SK-N-SH (cell line): ENCODE measurements around the gene AEBP2. TPM values are rescaled to one million over a fixed set of nuclear protein-coding genes. Genes with fewer than 3 reads are reported as not detected.

Experiments
- CTCF ChIA-PET: fragments of 300-600, 350-600 bp; formaldehyde crosslinking; extraction: SDS; loops from one replicate; lab custom pipeline; 2021; lab: Yijun Ruan, JAX
- POLR2A ChIA-PET: fragments of 350-600 bp; sonication (Branson Sonifier 250); formaldehyde crosslinking; extraction: SDS; loops from one replicate; lab custom pipeline; 2020; ENCODE audit warnings: antibody characterized with exemption, inconsistent platforms; lab: Yijun Ruan, JAX
- DNase-seq: peaks from one replicate; pipeline ENCODE4 v3.0.0; 2012
- H2AFZ ChIP-seq: fragments of 200-600 bp; sonication (generic); 2 replicates; pipeline ENCODE4 v1.8.1; 2016; ENCODE audit warnings: antibody characterized with exemption, mild to moderate bottlenecking, low read depth
- H3F3A ChIP-seq: fragments of 200-600 bp; sonication (generic); replicated peaks from 2 replicates; pipeline ENCODE3; 2016; ENCODE audit warnings: antibody characterized with exemption, mild to moderate bottlenecking; ENCODE audit not compliant: insufficient read depth
- H3K27ac ChIP-seq, 2 experiments: fragments of 200-500 bp in 1 of 2; fragments of 200-600 bp in 1 of 2; sonication (Bioruptor generic) in 1 of 2; sonication (generic), shearing (Covaris generic) in 1 of 2; 2 replicates each; pipeline versions ENCODE4 v1.5.1 to v1.6.1; 2014 to 2016; ENCODE audit warnings: low read depth in 2 of 2, inconsistent platforms in 1 of 2, low read length in 1 of 2, mild to moderate bottlenecking in 1 of 2, mixed read lengths in 1 of 2
- H3K27me3 ChIP-seq: fragments of 200-600 bp; sonication (generic), shearing (Covaris generic); 2 replicates; pipeline ENCODE4 v1.6.1; 2016; ENCODE audit warnings: mixed run types; ENCODE audit not compliant: insufficient read depth
- H3K36me3 ChIP-seq, 2 experiments: fragments of 200-500 bp in 1 of 2; fragments of 200-600 bp in 1 of 2; sonication (Bioruptor generic) in 1 of 2; sonication (generic) in 1 of 2; replicated peaks in 1 of 2; 2 replicates each; pipeline versions ENCODE3 to v1.5.1; 2014 to 2016; ENCODE audit warnings: low read length in 1 of 2, mild to moderate bottlenecking in 1 of 2; ENCODE audit not compliant: insufficient read depth in 2 of 2, control insufficient read depth in 1 of 2
- H3K4me1 ChIP-seq, 2 experiments: fragments of 200-500 bp in 1 of 2; fragments of 200-600 bp in 1 of 2; sonication (Bioruptor generic) in 1 of 2; sonication (generic), shearing (Covaris generic) in 1 of 2; 2 replicates each; pipeline versions ENCODE4 v1.5.1 to v1.6.1; 2014 to 2016; ENCODE audit warnings: low read depth in 1 of 2, low read length in 1 of 2, mixed run types in 1 of 2; ENCODE audit not compliant: insufficient read depth in 2 of 2, control insufficient read depth in 1 of 2
- H3K4me2 ChIP-seq: fragments of 200-600 bp; sonication (generic), shearing (Covaris generic); 2 replicates; pipeline ENCODE4 v1.6.1; 2017; ENCODE audit warnings: mixed run types
- H3K4me3 ChIP-seq, 2 experiments: fragments of 200-500 bp in 1 of 2; fragments of 200-600 bp in 1 of 2; sonication (Bioruptor generic) in 1 of 2; sonication (generic), shearing (Covaris generic) in 1 of 2; 2 replicates each; pipeline versions ENCODE4 v1.5.1 to v1.8.1; 2014 to 2016; ENCODE audit warnings: low read depth in 2 of 2, inconsistent platforms in 1 of 2, low read length in 1 of 2, mild to moderate bottlenecking in 1 of 2, mixed read lengths in 1 of 2, moderate library complexity in 1 of 2
- H3K79me2 ChIP-seq: fragments of 200-600 bp; sonication (generic); 2 replicates; pipeline ENCODE4 v1.8.1; 2017; ENCODE audit warnings: mild to moderate bottlenecking; ENCODE audit not compliant: insufficient read depth
- H3K9ac ChIP-seq: fragments of 200-600 bp; sonication (generic); 2 replicates; pipeline ENCODE4 v1.6.1; 2017; ENCODE audit warnings: mixed run types
- H3K9me2 ChIP-seq: fragments of 200-600 bp; sonication (generic); 2 replicates; pipeline ENCODE4 v1.6.1; 2017; ENCODE audit warnings: mixed run types
- H3K9me3 ChIP-seq: fragments of 200-600 bp; sonication (generic); 2 replicates; pipeline ENCODE4 v1.6.1; 2017; ENCODE audit warnings: mixed run types, mild to moderate bottlenecking, moderate library complexity
- H4K20me1 ChIP-seq: fragments of 200-600 bp; sonication (generic); 2 replicates; pipeline ENCODE4 v1.6.1; 2017; ENCODE audit warnings: mild to moderate bottlenecking, mixed run types; ENCODE audit not compliant: insufficient read depth
- CHD2 ChIP-seq: fragments of 150-350 bp; IDR thresholded peaks from 2 replicates; pipeline ENCODE4 v1.6.1; 2018; ENCODE audit warnings: low read length; ENCODE audit not compliant: partially characterized antibody
- FOXM1 ChIP-seq: IDR thresholded peaks from 2 replicates; pipeline ENCODE4 v1.4.0; 2012; ENCODE audit warnings: low read depth, mild to moderate bottlenecking
- MXI1 ChIP-seq: IDR thresholded peaks from 2 replicates; pipeline ENCODE4 v1.6.1; 2012; ENCODE audit warnings: mild to moderate bottlenecking, low read depth, low read length, improper control_type of control experiment
- RXRA ChIP-seq: IDR thresholded peaks from 2 replicates; pipeline ENCODE4 v1.4.0; 2012; ENCODE audit warnings: low read depth, mild to moderate bottlenecking, borderline replicate concordance
- SIN3A ChIP-seq: IDR thresholded peaks from 2 replicates; pipeline ENCODE4 v1.6.1; 2012; ENCODE audit warnings: low read depth, mild to moderate bottlenecking, low read length, moderate library complexity, borderline replicate concordance
- TAF1 ChIP-seq: IDR thresholded peaks from 2 replicates; pipeline ENCODE4 v1.6.1; 2012; ENCODE audit warnings: low read depth, mild to moderate bottlenecking, low read length, moderate library complexity, borderline replicate concordance
- TCF12 ChIP-seq: IDR thresholded peaks from 2 replicates; pipeline ENCODE4 v1.4.0; 2012
- WGBS: methylation state at CpG from one replicate; pipeline ENCODE4 v1.1.6; 2017; ENCODE audit warnings: low lambda C conversion rate; 5-methylcytosine and 5-hydroxymethylcytosine counted together
- polyA plus RNA-seq, 3 experiments: library from polyadenylated mRNA; depleted of rRNA; stranded (reverse); fragments of >200 nt; gene quantifications; 2 replicates each; pipeline ENCODE4 v1.2.3, GENCODE V29; 2012
- TF ChIP-seq, protein P1 (sequence below): IDR thresholded peaks from 2 replicates; pipeline ENCODE4 v1.4.0; 2012; ENCODE audit warnings: low read depth, borderline replicate concordance
- TF ChIP-seq, protein P2 (sequence below): IDR thresholded peaks from 2 replicates; pipeline ENCODE4 v1.4.0; 2012; ENCODE audit warnings: low read depth
- TF ChIP-seq, protein P3 (sequence below): fragments of 200-600 bp; sonication (generic); IDR thresholded peaks from 2 replicates; pipeline ENCODE4 v1.6.1; 2017; ENCODE audit warnings: antibody characterized with exemption, mild to moderate bottlenecking, moderate library complexity
- TF ChIP-seq, protein P4 (sequence below): IDR thresholded peaks from 2 replicates; pipeline ENCODE4; 2012

AEBP2 gene
- polyA plus RNA-seq, 1 of the 3 experiments (the other 2 are of a cell fraction): 10.4 TPM

DNA sequence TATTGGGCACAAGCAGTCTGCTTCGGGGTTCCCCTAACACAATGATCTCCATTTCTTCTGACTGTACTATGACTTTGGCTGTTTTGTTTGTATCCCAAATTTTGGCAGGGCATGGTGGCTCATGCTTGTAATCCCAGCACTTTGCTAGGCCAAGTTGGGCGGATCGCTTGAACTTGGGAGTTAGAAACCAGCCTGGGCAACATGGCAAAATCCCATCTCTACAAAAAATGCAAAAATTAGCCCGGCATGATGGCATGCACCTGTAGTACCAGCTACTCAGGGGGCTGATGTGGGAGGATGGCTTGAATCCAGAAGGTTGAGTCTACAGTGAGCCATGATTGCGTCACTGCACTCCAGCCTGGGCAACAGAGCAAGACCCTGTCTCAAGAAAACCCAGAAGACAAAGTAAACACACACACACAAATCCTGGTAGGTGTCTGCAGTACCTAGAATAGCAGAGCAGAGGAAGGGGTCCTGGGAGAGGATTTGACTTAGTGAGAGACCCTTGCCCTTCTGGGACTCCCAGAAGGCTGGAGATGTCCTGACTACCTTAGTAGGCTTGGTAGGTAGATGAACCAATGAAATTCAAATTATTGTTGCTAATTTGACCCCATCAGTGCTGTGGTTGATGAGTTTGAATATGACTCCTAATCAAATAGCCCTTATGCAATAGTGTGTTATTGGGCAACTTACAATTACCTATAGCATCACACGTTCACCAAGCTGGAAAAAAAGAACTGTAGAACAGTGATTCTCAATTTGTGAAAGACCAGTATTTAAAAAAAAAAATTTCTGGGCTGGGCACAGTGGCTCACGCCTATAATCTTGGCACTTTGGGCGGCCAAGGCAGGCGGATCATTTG is 6.8 kb upstream of the AEBP2 start:
- CTCF ChIA-PET: interaction anchor here (1.1 to 1.2 kb wide), 2 partner anchors 10 to 250 kb away, joined by 3 read pairs; no protein-coding TSS in a partner anchor
- peak overlapping the region; percentile 89 to 98 for H3K27ac ChIP-seq

DNA sequence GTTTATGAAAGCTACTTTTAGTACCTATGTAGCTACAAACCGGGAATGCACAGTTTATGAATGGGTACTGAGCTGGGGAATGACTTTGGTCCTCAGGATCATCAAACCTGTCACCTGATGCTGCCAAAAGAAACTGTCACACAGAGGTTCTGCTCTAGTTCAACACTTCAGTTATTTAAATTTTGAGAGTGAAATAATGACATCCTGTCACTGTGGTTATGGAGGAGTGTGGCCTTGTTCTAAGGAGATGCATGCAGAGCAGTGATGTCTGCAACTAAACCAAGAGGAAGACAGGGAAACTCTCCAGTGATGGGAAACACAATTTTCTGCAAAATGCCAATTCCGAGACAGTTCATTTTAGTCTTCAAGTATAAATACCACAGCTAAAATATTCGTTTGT is 4.8 kb upstream of the AEBP2 start:
- ChIA-PET CTCF (interaction anchor here (0.7 kb wide), 1 partner anchor 10 kb away, joined by 3 read pairs; no protein-coding TSS in a partner anchor), POLR2A (no interaction called here)
- Histone ChIP-seq H3K9me2 (no peaks in the 10 kb centered on the region), H3K27me3 (no peaks in the 10 kb centered on the region), H3F3A (peaks cover 28% of the 10 kb centered on the region), H3K79me2 (no peaks in the 10 kb centered on the region), H3K9ac (no peak overlapping the region), H3K4me2 (no peak overlapping the region), H3K4me3 (no peak overlapping the region), H3K9me3 (no peaks in the 10 kb centered on the region), H3K27ac (no peak overlapping the region), H2AFZ (no peak overlapping the region), H3K36me3 (no peaks in the 10 kb centered on the region)
- DNase-seq: no peak
- WGBS: 92% methylated on average over 3 of the region's 3 CpGs
- TF ChIP-seq MXI1 (no peak), TAF1 (no peak), FOXM1 (no peak), SIN3A (no peak), TCF12 (no peak), RXRA (no peak)
- TF ChIP-seq, protein P1, sequence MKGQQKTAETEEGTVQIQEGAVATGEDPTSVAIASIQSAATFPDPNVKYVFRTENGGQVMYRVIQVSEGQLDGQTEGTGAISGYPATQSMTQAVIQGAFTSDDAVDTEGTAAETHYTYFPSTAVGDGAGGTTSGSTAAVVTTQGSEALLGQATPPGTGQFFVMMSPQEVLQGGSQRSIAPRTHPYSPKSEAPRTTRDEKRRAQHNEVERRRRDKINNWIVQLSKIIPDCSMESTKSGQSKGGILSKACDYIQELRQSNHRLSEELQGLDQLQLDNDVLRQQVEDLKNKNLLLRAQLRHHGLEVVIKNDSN: no peak
- TF ChIP-seq, protein P2, sequence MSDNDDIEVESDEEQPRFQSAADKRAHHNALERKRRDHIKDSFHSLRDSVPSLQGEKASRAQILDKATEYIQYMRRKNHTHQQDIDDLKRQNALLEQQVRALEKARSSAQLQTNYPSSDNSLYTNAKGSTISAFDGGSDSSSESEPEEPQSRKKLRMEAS: no peak
- TF ChIP-seq, protein P3, sequence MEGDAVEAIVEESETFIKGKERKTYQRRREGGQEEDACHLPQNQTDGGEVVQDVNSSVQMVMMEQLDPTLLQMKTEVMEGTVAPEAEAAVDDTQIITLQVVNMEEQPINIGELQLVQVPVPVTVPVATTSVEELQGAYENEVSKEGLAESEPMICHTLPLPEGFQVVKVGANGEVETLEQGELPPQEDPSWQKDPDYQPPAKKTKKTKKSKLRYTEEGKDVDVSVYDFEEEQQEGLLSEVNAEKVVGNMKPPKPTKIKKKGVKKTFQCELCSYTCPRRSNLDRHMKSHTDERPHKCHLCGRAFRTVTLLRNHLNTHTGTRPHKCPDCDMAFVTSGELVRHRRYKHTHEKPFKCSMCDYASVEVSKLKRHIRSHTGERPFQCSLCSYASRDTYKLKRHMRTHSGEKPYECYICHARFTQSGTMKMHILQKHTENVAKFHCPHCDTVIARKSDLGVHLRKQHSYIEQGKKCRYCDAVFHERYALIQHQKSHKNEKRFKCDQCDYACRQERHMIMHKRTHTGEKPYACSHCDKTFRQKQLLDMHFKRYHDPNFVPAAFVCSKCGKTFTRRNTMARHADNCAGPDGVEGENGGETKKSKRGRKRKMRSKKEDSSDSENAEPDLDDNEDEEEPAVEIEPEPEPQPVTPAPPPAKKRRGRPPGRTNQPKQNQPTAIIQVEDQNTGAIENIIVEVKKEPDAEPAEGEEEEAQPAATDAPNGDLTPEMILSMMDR: no peak
- TF ChIP-seq, protein P4, sequence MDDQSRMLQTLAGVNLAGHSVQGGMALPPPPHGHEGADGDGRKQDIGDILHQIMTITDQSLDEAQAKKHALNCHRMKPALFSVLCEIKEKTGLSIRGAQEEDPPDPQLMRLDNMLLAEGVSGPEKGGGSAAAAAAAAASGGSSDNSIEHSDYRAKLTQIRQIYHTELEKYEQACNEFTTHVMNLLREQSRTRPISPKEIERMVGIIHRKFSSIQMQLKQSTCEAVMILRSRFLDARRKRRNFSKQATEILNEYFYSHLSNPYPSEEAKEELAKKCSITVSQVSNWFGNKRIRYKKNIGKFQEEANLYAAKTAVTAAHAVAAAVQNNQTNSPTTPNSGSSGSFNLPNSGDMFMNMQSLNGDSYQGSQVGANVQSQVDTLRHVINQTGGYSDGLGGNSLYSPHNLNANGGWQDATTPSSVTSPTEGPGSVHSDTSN: no peak
- TF ChIP-seq, all 33 proteins: peak for 0
- Histone ChIP-seq H4K20me1 (no peaks in the 10 kb centered on the region), H3K4me1 (peaks cover 3 to 16% of the 10 kb centered on the region in 2 experiments; a peak in 3 of 4 replicates)

More for the DNA sequence above, 6.8 kb upstream of the AEBP2 start:
- Histone ChIP-seq H3K4me3 (no peak overlapping the region), H3K4me2 (peak overlapping the region; percentile 37; the same call in 1 of the 2 replicates), H3K27me3 (no peaks in the 10 kb centered on the region), H2AFZ (peak overlapping the region; percentile 85), H3K9me3 (no peaks in the 10 kb centered on the region), H3K79me2 (no peaks in the 10 kb centered on the region), H4K20me1 (no peaks in the 10 kb centered on the region), H3K4me1 (peaks cover 3 to 16% of the 10 kb centered on the region in 2 experiments; a peak in 3 of 4 replicates), H3F3A (peaks cover 20% of the 10 kb centered on the region), H3K36me3 (no peaks in the 10 kb centered on the region), H3K9ac (peak overlapping the region; percentile 71), H3K9me2 (no peaks in the 10 kb centered on the region)
- no peak for DNase-seq
- POLR2A ChIA-PET: no interaction called here
- 98% methylated on average over 9 of the region's 9 CpGs for WGBS
- TF ChIP-seq TCF12: no peak
- TF ChIP-seq RXRA: no peak
- TF ChIP-seq CHD2: no peak
